NCI-H187 treated with DMSO at 0.1 percent for 48 hours (cell line): Measurements from ENCODE around the gene CYB5R2.

ENCODE experiments used
- DNase-seq: peaks from one replicate; lab custom pipeline; 2025; lab: John Stamatoyannopoulos, UW

The CYB5R2 gene

DNA sequence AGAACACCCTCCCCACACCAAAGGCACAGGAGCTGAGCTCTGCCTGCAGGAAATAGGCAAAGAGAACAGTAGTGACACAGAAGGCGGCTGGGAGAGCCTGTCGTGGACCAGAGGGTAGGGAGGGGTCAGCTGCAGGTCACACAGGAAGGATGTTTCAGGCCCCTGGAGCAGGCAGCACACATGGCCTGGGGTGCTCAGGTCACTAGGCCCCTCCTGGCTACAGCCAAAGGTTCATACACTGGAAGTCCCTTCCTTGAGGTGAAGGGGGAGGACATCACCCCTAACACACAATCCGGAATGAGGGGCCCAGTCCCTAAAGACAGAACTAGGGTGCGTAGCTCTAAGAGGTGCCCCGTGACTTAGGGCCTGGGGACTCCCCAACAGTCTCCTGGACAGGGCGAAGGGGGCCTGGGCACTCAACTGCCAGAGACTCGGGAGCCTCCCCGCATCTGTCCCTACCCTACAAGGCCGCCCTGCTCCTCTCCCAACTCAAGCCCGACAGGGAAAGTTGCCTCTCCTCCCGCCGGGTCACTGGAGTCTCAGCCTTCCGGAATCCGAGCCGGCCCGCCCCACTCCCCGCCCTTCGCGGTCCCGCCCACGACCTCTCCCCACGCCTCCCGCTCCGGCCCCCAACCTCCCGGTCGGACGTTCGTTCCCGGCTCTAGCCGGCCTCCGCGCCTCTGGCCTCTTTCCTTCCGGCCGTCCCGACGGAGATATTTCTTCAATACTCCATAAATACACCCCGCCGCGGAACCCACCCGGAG, at the start of gene CYB5R2:
Gene CYB5R2 (minus strand): TSS at position 541 of the 764 bp plus-strand sequence. CDS start 675 bp downstream, outside the sequence.
- DNase-seq: no peak

DNA sequence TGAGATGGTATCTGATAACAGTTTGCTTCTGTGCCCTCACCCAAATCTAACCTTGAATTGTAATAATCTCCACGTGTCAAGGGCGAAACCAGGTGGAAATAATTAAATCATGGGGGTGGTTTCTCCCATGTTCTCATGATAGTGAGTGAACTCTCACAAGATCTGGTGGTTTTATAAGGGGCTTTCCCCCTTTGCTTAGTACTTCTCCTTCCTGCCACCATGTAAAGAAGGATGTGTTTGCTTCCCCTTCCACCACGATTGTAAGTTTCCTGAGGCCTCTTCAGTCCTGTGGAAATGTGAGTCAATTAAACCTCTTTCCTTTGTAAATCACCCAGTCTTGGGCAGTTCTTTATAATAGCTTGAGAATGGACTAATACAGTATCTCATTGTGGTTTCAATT, 41.5 kb upstream of the CYB5R2 start:
- DNase-seq: no peak

DNA sequence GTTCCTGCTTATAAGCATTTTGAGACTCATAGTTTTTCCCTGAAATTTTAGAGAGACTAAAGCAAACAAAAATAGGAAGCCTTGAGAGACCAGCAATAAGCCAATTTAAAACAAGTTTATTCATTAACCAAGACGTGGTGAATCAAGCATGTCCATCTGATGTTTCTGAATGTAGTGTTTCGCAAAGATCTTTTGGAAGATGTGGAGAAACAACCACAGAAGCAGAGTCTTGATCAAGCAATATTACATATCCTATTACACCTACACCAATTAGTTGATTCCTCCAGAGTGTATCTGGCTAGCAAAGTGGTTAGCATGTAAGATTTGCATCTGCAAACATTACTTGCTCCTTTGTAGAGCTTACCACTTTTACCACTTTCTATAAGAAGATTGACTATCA, 33.1 kb upstream of the CYB5R2 start, which contains the start of gene OVCH2:
Gene OVCH2 (minus strand): TSS at position 101 of the 400 bp plus-strand sequence. CDS start 83 bp downstream, at position 18.
- DNase-seq: no peak

DNA sequence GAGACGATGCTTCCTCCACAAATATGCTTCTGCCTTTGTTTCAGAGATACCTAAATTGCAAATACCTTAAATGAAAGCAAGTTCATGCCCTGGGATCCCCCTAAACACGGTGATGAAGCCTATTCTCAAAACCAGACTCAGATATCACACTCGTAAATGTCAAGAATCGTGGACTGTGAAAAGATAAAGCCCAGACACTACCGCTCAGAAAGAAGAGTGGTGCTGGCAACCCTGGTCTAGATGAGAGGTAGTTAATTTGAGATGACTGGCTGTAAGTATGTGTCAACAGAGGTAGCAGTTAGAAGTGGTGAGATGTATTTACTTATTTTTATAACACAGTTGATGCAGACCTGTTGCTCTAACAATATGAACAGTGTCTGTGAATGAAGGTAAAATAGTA, 30.4 kb upstream of the CYB5R2 start:
- no peak for DNase-seq

DNA sequence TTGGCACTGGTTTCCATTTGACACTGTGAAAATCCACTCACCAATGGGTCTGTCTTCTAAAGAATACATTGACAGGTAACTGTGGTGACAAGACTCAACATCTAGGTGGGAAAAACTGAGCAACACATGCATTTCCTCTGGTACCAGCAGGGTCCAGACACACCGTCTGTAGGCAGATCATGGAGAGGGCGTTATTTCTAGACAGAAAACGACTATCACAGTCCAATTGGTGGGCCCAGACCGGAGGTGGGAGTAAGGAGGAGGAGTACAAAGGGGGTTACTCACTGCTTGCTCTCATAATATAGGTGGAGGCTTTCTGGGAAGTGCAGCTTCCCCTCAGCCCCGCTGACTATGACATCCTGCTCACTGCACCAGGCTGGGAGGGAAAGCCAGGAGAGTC, 23.1 kb upstream of the CYB5R2 start:
- no peak for DNase-seq

DNA sequence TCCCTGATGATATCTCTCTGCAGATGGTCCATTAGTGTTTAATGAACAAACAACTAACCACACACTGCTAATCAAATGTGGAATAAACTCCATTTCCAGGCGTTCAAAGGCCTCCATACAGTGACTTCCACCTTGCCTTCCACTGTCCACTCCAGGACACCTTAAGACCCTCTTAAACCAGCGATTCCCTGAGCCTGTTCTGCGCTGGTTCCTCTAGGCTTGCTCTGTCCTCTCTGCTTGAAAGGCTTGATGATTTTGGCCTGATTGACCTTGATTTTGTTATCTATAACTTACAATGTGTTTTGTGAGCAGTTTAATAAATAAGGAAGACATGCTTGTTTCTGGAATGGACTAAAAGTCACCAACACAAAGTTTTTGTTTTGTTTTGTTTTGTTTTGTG, 20.9 kb upstream of the CYB5R2 start:
- DNase-seq: no peak

DNA sequence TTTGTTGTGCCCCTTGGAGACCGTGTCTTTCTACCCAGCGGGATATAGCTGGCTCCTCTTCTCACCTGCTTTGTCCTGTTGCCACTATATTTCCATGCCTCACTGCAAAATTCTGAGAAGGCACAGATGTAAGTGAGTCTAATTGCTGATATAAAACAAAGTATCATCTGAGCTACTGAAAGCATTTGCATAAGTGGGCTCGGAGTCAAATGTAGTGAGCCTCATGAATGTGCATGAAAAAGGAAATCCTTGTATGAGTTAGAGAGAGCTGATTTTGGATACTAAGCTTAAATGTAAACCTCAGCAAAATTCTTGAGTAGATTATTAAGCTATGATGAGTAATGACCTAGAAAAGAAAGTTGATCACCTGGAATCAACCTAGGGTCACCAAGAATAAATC, 19.1 kb upstream of the CYB5R2 start:
- no peak for DNase-seq

DNA sequence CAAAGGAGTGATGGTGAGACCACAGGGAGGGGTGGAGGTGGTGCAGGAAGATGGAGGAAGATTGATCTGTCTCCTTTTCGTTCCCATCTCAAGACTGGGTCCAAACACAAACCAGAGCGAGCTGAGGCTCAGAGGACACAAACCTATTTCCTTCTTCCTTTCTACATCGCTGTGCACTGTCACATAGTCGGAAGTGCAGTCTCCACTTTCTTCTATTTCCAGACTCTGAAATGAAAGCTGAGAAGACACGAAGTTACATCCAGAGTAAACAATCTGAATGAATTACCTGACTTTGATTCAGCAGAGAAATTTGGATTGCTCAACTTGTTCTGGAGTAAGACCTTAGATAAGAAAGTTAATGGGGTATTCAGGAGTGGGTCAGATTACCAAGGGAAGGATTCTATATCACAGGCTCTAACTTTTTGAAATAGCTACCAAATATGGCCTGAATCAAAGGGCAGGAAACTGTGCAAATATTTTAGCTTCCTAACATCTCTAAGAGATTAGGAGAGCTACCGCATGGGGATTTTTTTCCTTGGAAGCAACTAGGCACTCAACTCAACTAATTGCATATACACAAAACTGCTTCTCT, 18.6 kb upstream of the CYB5R2 start:
- DNase-seq: no peak

DNA sequence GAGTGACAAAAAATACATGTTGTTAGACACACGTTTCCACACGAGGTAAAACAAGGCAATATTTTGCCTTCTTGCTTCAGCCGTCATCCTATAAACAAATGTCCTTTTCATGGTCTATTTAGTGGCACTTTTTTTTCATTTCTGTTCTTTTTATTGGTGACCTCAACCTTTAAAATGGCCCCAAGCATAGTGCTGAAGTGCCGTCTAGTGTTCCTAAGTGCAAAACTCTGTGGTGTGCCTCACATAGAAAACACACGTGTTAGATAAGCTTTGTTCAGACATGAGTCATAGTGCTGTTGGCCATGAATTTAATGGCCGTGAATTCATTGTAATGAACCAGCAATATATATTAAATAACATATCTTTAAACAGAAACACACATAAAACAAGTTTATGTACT, 17.3 kb upstream of the CYB5R2 start:
- DNase-seq: no peak

DNA sequence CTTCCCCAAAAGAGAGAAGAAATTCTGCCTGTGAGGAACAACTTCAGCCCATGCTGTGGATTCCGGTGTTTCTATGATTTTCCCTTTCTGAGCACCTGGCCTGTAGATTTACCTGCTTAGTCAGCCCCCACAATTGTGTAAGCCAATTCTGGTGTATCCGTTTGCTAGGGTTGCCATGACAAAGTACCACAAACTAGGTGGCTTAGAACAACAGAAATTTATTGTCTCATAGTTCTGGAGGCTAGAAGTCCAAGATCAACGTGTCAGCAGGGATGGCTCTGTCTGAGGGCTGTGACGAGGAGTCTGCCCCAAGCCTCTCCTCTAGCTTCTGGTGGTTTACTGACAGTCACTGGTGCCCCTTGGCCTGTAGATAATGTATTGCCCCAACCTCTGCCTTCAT, 15.9 kb upstream of the CYB5R2 start:
- no peak for DNase-seq

DNA sequence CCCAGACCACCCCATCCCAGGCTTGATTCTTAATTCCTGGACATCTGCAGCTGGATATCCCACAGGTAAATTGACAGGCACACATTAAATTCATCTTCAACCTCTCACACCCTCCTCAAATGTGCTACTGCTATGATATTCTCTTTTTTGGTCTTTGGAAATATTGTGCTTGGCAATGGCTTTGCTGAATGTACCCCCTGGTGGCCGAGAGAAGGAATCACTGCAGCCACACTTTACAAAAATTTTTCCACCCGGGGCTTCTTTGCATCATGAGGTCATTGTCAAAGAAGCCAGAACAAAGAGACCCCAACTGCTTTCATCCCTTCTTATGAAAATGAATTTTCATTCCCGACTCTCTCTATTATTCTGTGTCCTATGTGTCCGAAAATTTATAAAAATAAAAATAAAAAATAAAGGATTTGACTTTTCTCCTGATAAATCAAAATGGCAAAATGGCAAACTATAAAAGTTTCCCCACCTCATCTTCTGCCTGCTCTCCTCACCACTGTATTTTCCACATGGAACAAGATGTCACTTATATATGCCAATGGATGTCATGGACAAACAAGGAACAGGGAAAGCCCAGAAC, 15.0 kb upstream of the CYB5R2 start:
- no peak for DNase-seq

DNA sequence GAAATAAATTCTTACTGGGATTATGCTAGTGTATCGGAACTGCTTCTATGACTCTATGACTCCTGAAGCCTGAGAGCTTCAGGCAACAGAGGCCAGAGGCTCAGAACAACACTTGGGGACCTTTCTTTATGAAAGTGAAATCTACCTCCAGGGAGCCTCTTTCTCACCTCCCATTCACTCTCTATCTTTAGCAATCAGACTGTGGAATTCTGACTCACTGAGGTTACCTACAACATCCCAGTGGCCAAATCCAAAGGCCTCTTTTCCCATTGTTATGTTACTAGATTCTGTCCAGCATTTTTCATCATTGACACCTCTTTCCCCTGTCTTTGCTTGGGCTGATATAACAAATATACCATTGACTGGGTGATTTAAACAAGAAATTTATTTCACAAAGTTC, 14.1 kb upstream of the CYB5R2 start:
- DNase-seq: no peak

DNA sequence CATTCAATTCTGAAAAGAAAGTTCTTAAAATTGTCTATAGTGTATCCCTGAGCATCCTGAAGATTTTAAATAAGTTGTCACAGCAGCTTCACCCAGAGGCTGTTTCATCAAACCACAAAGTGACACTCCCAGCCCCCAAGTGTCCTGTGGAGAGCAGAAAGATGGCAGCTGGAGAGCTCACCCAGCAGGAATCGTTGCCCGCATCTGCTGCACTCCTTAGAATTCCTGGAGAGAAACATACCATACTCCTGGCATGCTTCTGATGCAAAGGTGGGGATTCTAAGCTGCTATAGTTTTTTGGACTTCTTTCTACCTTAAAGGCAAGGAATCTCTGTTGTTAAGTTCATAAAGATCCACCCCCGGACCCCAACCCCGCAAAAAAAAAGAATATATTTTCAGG, 13.5 kb upstream of the CYB5R2 start:
- no peak for DNase-seq

DNA sequence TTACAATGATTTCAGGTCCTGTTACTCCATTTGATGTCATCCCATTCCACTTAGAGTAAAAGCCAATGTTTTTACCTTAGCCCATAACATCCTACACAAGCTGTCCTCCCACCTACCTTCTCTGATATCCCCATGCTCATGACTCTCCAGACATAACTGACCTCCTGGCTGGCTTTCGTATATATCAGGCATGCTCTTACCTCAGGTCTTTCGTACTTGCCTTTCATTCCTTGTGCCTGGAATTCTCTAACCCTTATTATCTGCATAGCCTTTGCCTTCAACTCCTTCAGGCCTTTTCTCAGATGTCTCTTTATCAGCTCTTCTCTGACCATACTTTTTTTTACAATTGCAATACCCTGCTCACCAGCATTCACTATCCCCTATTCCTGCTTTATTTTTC, 10.3 kb upstream of the CYB5R2 start:
- no peak for DNase-seq

DNA sequence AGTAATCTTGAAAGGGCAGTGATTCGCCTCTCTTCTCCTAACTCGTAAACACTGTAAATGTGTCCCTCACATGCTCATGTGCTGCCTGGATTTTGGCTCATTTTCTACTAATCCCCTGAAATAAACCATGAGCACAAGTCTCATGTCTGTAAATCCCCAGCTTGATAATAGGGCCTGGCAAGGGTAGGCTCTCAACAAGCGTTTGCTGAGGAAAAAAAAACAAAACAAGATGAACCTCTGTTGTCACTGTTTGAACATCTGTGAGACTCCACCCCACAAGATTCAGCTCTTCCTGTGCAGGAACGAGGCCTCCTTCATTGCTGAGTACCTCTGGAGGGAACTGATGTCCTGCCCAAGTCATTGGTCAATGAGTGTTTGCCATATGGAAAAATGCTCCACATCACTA, 4.5 kb upstream of the CYB5R2 start:
- no peak for DNase-seq

DNA sequence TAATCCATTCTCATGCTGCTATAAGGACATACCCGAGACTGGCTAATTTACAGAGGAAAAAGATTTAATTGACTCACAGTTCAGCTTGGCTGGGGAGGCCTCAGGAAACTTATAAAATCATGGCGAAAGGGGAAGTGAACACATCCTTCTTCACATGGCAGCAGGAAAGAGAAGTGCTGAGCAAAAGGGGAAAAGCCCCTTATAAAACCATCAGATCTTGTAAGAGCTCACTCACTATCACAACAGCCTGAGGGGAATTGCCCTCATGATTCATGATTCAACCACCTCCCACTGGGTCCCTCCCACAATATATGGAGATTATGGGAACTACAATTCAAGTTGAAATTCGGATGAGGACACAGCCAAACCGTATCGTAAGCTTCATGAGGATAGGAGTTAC, 3.8 kb upstream of the CYB5R2 start:
- no peak for DNase-seq

DNA sequence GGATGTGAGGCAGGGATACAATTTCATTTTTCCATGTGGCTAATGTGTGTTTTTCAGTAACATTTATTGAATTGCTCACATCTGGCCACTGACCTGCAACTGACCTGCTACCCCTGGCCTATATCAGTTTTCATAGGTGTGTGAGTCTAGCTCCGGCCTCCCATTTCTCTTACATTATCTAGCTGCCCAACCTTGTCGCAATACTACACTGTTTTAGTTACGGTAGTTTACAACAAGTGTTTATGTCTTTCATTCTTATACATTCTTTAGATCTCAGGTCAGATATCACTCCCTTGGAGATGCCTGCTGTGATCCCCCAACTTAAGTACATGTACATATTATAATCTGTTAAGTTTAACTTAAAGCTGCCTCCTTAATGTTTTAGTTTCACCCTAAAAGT, 2.3 kb upstream of the CYB5R2 start:
- no peak for DNase-seq

DNA sequence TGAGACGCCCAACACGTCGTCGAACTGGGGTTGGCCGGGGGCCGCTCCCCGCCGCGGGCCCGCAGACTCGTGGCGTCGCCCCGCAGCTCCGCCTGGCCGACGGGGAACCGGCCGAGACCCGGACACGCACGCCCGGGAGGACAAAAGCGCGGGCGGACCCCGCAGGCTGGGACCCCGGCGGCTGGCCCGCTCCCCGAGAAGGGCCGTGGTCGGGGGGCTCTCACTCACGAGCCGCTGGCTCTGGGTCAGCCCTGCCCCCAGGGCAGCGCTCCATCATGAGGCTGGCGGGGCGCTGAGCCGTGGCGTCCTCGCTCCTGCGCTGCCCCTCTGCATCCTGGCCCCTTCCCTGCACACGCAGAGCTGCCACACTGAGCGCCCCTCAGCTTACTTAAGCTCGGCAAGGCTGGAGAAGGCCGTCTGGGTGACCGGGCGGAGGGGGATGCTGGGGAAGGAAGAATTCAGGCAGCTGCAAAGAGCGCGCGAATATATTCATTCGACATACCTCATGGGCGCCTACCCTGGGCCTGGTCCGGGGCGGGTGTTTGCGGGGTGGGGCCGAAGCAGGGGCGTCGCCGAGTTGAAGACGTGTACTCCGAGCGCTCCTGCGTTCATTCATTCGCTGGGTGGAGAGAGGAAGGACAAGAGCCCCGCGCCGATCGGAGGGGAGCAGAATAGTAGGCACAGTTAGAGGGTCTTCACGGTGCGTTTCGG, 579 bp upstream of the CYB5R2 start:
- no peak for DNase-seq

DNA sequence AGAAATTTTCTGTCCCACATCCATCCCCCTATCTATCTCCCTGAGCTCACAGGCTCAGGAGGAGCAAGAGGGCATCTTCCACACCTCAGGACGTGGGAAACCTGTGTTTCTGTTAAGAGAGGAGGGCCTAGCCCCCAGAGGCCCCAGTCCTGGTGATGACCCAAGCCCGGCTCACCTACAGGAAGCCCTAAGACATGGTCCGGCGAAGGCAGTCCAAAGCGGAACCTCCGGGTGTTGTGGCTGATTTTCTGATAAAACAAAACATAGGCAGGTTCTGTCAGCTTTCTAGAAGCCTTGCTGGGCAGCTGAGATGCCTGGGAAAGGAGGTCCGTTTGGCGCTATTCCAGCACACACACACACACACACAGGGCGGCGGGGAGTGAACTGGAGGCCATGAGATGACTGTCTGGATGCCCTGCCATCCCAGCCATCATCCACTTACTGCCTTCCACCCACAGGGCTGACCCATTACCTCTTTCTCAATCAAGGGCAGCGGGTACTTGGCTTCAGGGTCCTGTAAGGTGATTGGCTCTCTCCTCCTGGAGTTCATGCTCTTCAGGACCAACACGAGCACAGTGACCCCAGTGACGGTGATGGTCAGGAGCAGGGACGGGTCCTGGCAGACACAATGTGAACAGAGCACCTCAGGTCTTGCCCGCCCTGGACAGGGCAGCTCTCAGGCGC, 882 bp downstream of the CYB5R2 start:
- no peak for DNase-seq

DNA sequence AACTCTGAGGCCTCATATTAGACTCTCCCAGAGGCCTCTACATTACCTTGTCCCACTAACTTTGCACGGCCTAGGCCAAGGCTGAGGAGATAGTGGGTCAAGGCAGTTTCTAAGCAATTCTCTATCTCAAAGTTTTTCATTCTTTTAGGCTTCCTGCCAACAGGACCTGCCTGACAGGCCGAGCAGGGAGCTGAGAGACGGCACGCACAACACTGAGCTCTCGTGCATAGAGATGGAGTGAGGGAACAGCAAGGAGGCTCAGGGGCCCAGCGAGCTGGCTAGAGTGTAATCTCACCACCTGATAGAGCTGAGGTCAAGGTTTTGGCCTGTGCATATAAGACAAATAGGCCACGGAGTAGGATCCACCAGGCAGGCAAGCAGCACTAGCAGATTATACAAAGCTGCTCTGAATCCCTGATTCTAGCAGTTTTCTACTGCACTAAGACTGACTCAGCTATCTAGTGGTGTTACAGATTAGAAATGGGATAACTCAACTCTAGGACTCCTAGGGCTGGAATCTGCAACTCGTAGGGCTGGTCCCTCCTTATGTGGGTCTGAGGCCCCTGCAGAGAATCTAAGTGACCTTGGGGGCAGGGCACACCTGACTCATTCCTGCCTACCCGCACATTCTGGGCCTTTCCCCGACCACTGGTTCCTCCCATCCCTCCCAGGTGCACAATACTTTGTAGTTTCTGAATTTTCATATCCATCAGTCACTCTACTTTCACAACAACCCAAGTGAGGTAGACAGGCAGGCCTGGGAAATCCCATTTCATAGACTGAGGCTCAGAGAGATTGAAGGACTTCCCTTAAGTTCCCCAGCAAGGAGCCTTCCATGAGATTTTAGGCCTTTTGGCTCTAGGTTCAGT, 1.7 kb downstream of the CYB5R2 start:
- no peak for DNase-seq

DNA sequence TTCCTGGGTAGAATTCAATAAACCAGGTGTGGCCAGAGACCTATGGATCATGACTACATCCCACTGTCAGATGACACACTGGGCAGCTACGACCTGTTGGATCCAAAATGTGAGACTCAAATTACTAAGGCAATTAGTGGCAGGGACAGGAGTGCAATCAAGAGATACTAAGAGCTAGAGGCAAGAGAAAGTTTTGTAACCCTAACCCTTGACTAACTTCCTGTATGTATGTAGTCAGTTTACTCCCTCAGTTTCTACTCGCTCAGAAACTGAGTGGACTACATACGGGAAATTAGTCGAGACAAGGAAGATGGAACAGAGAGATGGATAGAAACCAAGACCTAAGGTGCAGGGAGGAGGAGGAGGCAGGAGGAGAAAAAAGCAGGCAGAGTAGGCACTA, 2.7 kb downstream of the CYB5R2 start:
- no peak for DNase-seq
